HG03196 (cell line): ENCODE results near the gene HYI.
"Not testable (repeated sequence)": the region's sequence is repeated elsewhere in the genome, so short reads cannot be mapped to it uniquely, and the experiment has no call there.

Experiments
- ATAC-seq: cut with Tn5 transposase; IDR thresholded peaks from one replicate; pipeline ENCODE4 v1.9.1; 2021; ENCODE audit not compliant: unreplicated experiment

HYI gene

GRCh38 chr1:43465505-43466067 lies 11.9 kb upstream of the HYI start:
- ATAC-seq: no peak

GRCh38 chr1:43464681-43465504 lies 11.2 kb upstream of the HYI start:
- no peak for ATAC-seq

- ATAC-seq: no peak
Measured at GRCh38 chr1:43463479-43463878, 9.7 kb upstream of the HYI start.

GRCh38 chr1:43460988-43461693 lies 7.4 kb upstream of the HYI start:
- ATAC-seq: no peak

- not testable (repeated sequence) for ATAC-seq
Measured at GRCh38 chr1:43458379-43458778, 4.6 kb upstream of the HYI start.

- no peak for ATAC-seq
Measured at GRCh38 chr1:43455213-43455889, 1.6 kb upstream of the HYI start.

GRCh38 chr1:43454270-43455011 lies 710 bp upstream of the HYI start:
- ATAC-seq: peak; percentile 64

- no peak for ATAC-seq
Measured at GRCh38 chr1:43452789-43453441, 816 bp downstream of the HYI start.

- ATAC-seq: no peak
Measured at GRCh38 chr1:43451701-43452532, 1.8 kb downstream of the HYI start.

GRCh38 chr1:43451157-43451591 lies 2.6 kb downstream of the HYI start:
- ATAC-seq: no peak

GRCh38 chr1:43450251-43450941 lies 3.3 kb downstream of the HYI start:
- no peak for ATAC-seq

- ATAC-seq: no peak
Measured at GRCh38 chr1:43449708-43450069, 4.0 kb downstream of the HYI start.

GRCh38 chr1:43448955-43449707 lies 4.6 kb downstream of the HYI start:
- no peak for ATAC-seq

GRCh38 chr1:43447891-43448708 lies 5.6 kb downstream of the HYI start:
- no peak for ATAC-seq

GRCh38 chr1:43446881-43447835 lies 6.6 kb downstream of the HYI start:
- no peak for ATAC-seq

- ATAC-seq: no peak
Measured at GRCh38 chr1:43446388-43446740, 7.4 kb downstream of the HYI start.
